ENCODE data around the gene S100A2.
"Not testable (repeated sequence)": the region's sequence is repeated elsewhere in the genome, so short reads cannot be mapped to it uniquely, and the experiment has no call there.

Gene S100A2

GRCh38 chr1:153578490-153578889, 12.8 kb upstream of the S100A2 start:
- DNase-seq (ENCODE audit: extremely low read depth, low read depth): no peak
- TF ChIP-seq, protein P1, sequence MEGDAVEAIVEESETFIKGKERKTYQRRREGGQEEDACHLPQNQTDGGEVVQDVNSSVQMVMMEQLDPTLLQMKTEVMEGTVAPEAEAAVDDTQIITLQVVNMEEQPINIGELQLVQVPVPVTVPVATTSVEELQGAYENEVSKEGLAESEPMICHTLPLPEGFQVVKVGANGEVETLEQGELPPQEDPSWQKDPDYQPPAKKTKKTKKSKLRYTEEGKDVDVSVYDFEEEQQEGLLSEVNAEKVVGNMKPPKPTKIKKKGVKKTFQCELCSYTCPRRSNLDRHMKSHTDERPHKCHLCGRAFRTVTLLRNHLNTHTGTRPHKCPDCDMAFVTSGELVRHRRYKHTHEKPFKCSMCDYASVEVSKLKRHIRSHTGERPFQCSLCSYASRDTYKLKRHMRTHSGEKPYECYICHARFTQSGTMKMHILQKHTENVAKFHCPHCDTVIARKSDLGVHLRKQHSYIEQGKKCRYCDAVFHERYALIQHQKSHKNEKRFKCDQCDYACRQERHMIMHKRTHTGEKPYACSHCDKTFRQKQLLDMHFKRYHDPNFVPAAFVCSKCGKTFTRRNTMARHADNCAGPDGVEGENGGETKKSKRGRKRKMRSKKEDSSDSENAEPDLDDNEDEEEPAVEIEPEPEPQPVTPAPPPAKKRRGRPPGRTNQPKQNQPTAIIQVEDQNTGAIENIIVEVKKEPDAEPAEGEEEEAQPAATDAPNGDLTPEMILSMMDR (IDR thresholded peaks at IDR 0.05; ENCODE audit: low read depth, low read length): no peak

GRCh38 chr1:153577624-153578051, 12.0 kb upstream of the S100A2 start:
- no peak for DNase-seq (ENCODE audit: extremely low read depth, low read depth)
- TF ChIP-seq, protein P1 (IDR thresholded peaks at IDR 0.05; ENCODE audit: low read depth, low read length): no peak

- no peak for DNase-seq (ENCODE audit: extremely low read depth, low read depth)
- TF ChIP-seq, protein P1 (IDR thresholded peaks at IDR 0.05; ENCODE audit: low read depth, low read length): no peak
These were observed 11.5 kb upstream of the S100A2 start for GRCh38 chr1:153577138-153577537.

- not testable (repeated sequence) for DNase-seq (ENCODE audit: extremely low read depth, low read depth)
These were observed 9.9 kb upstream of the S100A2 start for GRCh38 chr1:153575497-153575896.

DNA sequence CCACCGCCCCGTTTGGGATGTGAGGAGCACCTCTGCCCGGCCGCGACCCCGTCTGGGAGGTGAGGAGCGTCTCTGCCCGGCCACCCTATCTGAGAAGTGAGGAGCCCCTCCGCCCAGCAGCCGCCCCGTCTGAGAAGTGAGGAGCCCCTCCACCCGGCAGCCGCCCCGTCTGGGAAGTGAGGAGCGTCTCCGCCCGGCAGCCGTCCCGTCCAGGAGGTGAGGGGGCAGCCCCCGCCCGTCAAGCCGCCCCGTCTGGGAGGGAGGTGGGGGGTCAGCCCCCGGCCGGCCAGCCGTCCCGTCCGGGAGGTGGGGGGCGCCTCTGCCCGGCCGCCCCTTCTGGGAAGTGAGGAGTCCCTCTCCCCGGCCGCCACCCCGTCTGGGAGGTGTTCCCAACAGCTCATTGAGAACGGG, 9.4 kb upstream of the S100A2 start:
- not testable (repeated sequence) for DNase-seq (ENCODE audit: extremely low read depth, low read depth)

GRCh38 chr1:153573351-153573750, 7.7 kb upstream of the S100A2 start:
- no peak for DNase-seq (ENCODE audit: extremely low read depth, low read depth)

DNA sequence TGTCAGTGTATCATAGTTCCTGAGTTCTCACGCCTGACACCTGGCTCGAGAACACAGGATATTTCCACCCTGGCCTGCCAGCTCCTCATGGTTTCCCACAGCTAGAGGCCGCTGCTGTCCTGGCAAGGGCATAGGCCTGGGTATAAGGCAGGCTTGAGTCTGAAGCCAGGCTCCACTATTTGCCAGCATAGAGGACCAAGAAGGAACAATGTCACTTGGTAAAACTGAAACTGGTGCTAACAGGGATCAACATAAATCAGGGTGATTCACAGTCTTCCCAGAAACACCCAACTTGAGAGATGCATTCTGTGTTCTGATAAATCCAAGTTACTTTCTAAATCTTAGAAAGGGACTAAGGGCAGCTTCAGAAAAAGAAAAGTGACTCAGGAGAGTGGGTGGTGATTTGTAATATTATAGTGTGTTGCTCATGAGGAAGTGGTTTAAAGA, 6.9 kb upstream of the S100A2 start:
- TF ChIP-seq, protein P1 (IDR thresholded peaks at IDR 0.05; ENCODE audit: low read depth, low read length): peak; percentile 96
- DNase-seq (ENCODE audit: extremely low read depth, low read depth): peak; percentile 55

More at GRCh38 chr1:153573351-153573750, 7.7 kb upstream of the S100A2 start:
- TF ChIP-seq, protein P1 (IDR thresholded peaks at IDR 0.05; ENCODE audit: low read depth, low read length): no peak

GRCh38 chr1:153571706-153572105, 6.1 kb upstream of the S100A2 start:
- DNase-seq (ENCODE audit: extremely low read depth, low read depth): no peak
- TF ChIP-seq, protein P1 (IDR thresholded peaks at IDR 0.05; ENCODE audit: low read depth, low read length): no peak

Data from AG09319 (cell line).